Trophoblast cell (in vitro differentiated cells and primary cell): ENCODE data around the gene ITFG1.
A peak's percentile ranks its signal among the peaks of the same experiment; 100 is the strongest.

ENCODE experiments used
- DNase-seq, 2 donors: peaks; one replicate each; pipeline ENCODE4 v3.0.0-alpha.2; 2016
- H2AFZ ChIP-seq: 2 replicates; pipeline ENCODE4 v1.6.1; 2013; ENCODE audit warnings: low read length, moderate library complexity, mild to moderate bottlenecking; ENCODE audit not compliant: insufficient read depth, poor library complexity
- H2AK5ac ChIP-seq: 2 replicates; pipeline ENCODE4 v1.6.1; 2013; ENCODE audit warnings: mild to moderate bottlenecking, low read length
- H2BK120ac ChIP-seq: 2 replicates; pipeline ENCODE4 v1.6.1; 2013; ENCODE audit warnings: low read length, mild to moderate bottlenecking, moderate library complexity; ENCODE audit not compliant: insufficient read depth, poor library complexity
- H2BK12ac ChIP-seq: 2 replicates; pipeline ENCODE4 v1.6.1; 2013; ENCODE audit warnings: mild to moderate bottlenecking, low read length, moderate library complexity
- H2BK5ac ChIP-seq: 2 replicates; pipeline ENCODE4 v1.6.1; 2013; ENCODE audit warnings: low read length, low read depth, moderate library complexity, mild to moderate bottlenecking; ENCODE audit not compliant: poor library complexity
- H3K14ac ChIP-seq: 2 replicates; pipeline ENCODE4 v1.6.1; 2013; ENCODE audit warnings: mild to moderate bottlenecking, low read length
- H3K18ac ChIP-seq: 2 replicates; pipeline ENCODE4 v1.6.1; 2013; ENCODE audit warnings: mild to moderate bottlenecking, low read length
- H3K23ac ChIP-seq: 2 replicates; pipeline ENCODE4 v1.6.1; 2013; ENCODE audit warnings: low read length
- H3K27ac ChIP-seq: 2 replicates; pipeline ENCODE4 v1.5.1; 2013; ENCODE audit warnings: low read depth, mild to moderate bottlenecking, inconsistent platforms, low read length, moderate library complexity
- H3K27me3 ChIP-seq: 2 replicates; pipeline ENCODE4 v1.6.1; 2013; ENCODE audit warnings: inconsistent platforms, mild to moderate bottlenecking, low read length, moderate library complexity; ENCODE audit not compliant: insufficient read depth
- H3K36me3 ChIP-seq, 2 experiments: 1 replicate in 1 of 2; 2 replicates in 1 of 2; pipeline ENCODE4 v1.6.1; 2013; ENCODE audit warnings: low read length in 2 of 2, mild to moderate bottlenecking in 2 of 2, moderate library complexity in 1 of 2; ENCODE audit not compliant: insufficient read depth in 2 of 2, control insufficient read depth in 1 of 2
- H3K4ac ChIP-seq: 2 replicates; pipeline ENCODE4 v1.6.1; 2013; ENCODE audit warnings: low read depth, mild to moderate bottlenecking, low read length, moderate library complexity
- H3K4me1 ChIP-seq, 2 experiments: 1 replicate in 1 of 2; 2 replicates in 1 of 2; pipeline ENCODE4 v1.6.1; 2013; ENCODE audit warnings: low read length in 2 of 2, mild to moderate bottlenecking in 2 of 2, moderate library complexity in 1 of 2; ENCODE audit not compliant: insufficient read depth in 2 of 2, control insufficient read depth in 1 of 2
- H3K4me2 ChIP-seq: 2 replicates; pipeline ENCODE4 v1.6.1; 2013; ENCODE audit warnings: inconsistent platforms, mild to moderate bottlenecking, low read length, moderate library complexity
- H3K4me3 ChIP-seq: 2 replicates; pipeline ENCODE4 v1.5.1; 2013; ENCODE audit warnings: mild to moderate bottlenecking, low read depth, low read length, inconsistent platforms
- H3K79me1 ChIP-seq: one replicate; pipeline ENCODE4 v1.6.1; 2013; ENCODE audit warnings: low read length
- H3K79me2 ChIP-seq: 2 replicates; pipeline ENCODE4 v1.6.1; 2013; ENCODE audit warnings: low read length, mild to moderate bottlenecking; ENCODE audit not compliant: control insufficient read depth, insufficient read depth, poor library complexity
- H3K9ac ChIP-seq: 2 replicates; pipeline ENCODE4 v1.6.1; 2013; ENCODE audit warnings: mild to moderate bottlenecking, low read length
- H3K9me3 ChIP-seq: 2 replicates; pipeline ENCODE4 v1.6.1; 2013; ENCODE audit warnings: low read depth, mild to moderate bottlenecking, control low read depth, inconsistent platforms, low read length; ENCODE audit not compliant: insufficient read depth
- H4K12ac ChIP-seq: 2 replicates; pipeline ENCODE4 v1.6.1; 2013; ENCODE audit warnings: low read depth, mild to moderate bottlenecking, low read length, moderate library complexity
- H4K8ac ChIP-seq: 2 replicates; pipeline ENCODE4 v1.6.1; 2013; ENCODE audit warnings: low read depth, mild to moderate bottlenecking, low read length, moderate library complexity
- H4K91ac ChIP-seq: one replicate; pipeline ENCODE4 v1.6.1; 2013; ENCODE audit warnings: low read depth, mild to moderate bottlenecking, low read length, moderate library complexity
- WGBS: extraction: QIAGEN DNeasy Blood & Tissue Kit; methylation state at CpG from one replicate; pipeline ENCODE4 v1.1.7; 2013; ENCODE audit warnings: missing lambda C conversion rate; ENCODE audit not compliant: insufficient read length, insufficient coverage; ENCODE audit errors: extremely low coverage; 5-methylcytosine and 5-hydroxymethylcytosine counted together

ITFG1 gene

DNA sequence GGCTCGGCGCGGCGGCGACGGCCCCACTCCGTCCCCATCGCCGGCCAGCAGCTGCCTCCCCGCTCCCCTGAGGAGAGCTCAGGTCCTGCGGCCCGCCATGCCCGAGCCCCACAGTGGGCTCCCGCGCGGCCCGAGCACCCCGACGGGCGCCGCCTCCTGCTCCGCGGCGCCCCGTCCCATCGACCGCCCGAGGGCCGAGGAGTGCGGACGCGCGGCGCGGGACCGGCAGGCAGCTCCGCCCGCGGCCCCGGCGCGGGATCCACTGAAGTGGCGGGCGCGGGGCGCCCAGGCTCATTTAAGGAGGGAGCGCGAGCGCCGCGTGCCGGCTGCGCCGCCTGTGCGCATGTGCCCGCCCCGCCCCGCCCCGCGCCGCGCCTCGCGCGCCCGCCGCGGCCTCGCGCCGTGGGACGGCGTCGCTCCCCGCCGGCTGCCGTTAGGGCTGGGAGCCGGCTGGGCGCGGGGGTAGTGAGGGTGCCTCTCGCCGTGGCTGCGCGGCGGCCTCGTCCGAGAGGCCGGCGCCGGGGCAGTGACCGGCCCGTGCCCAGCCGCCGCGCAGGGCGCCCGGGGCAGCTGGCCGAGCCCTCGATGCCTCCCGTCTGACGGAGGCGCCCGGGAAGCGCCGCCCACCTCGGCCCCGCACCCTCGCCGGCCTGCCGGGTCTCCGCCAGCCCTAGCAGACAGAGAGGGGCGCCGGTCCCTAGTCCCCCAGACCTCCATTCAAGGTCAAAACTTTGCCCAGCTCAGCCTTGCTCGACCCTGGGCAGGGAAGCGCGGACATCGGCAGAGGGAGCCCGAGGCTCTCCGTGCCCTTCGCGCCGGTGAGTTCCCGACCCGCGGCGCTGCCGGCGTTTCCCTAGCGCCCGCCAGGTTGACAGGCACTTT lies 316.9 kb downstream of the ITFG1 start, which contains the start of gene NETO2:
TSS of gene NETO2 (minus strand) at position 269 of the 882 bp plus-strand sequence. CDS start 333 bp downstream, outside the sequence.
- Histone ChIP-seq H3K23ac (no peak within 1 kb of the TSS), H2BK5ac (no peak within 1 kb of the TSS), H3K36me3 (no peaks in the 10 kb centered on the region), H3K18ac (peak within 1 kb of the TSS; percentile 54), H3K4me1 (peaks cover 0 to 5% of the 10 kb centered on the region in 2 experiments), H2AFZ (peak within 1 kb of the TSS; percentile 67), H3K9ac (no peak within 1 kb of the TSS), H3K4me2 (peak within 1 kb of the TSS; percentile 93), H3K79me2 (no peaks in the 10 kb centered on the region), H3K79me1 (no peaks in the 10 kb centered on the region), H3K4me3 (peak within 1 kb of the TSS; percentile 74), H2BK12ac (no peak within 1 kb of the TSS), H2BK120ac (no peak within 1 kb of the TSS), H3K14ac (peak within 1 kb of the TSS; percentile 6), H4K12ac (peak within 1 kb of the TSS; percentile 39), H4K91ac (peak within 1 kb of the TSS; percentile 42), H4K8ac (peak within 1 kb of the TSS; percentile 61), H3K4ac (no peak within 1 kb of the TSS), H3K27me3 (peaks cover 13% of the 10 kb centered on the region), H3K9me3 (no peaks in the 10 kb centered on the region), H2AK5ac (no peak within 1 kb of the TSS), H3K27ac (no peak within 1 kb of the TSS)
- WGBS = no CpG with 5 or more reads among the region's 130 CpGs
- DNase-seq = peak; percentile 38 to 60

GRCh38 chr16:47142821-47143676 lies 317.8 kb downstream of the ITFG1 start:
- Histone ChIP-seq H3K14ac (peak overlapping the region; percentile 6), H2AFZ (peak overlapping the region; percentile 67), H3K36me3 (no peaks in the 10 kb centered on the region), H2BK12ac (no peak overlapping the region), H4K8ac (peak overlapping the region; percentile 61), H3K9me3 (no peaks in the 10 kb centered on the region), H2BK120ac (no peak overlapping the region), H3K79me1 (no peaks in the 10 kb centered on the region), H4K12ac (peak overlapping the region; percentile 39), H3K4me1 (peaks cover 0 to 5% of the 10 kb centered on the region in 2 experiments), H3K18ac (peak overlapping the region; percentile 54), H3K27ac (no peak overlapping the region), H3K79me2 (no peaks in the 10 kb centered on the region), H2BK5ac (no peak overlapping the region), H3K27me3 (peaks cover 13% of the 10 kb centered on the region), H3K9ac (no peak overlapping the region), H3K4ac (no peak overlapping the region), H3K4me2 (peak overlapping the region; percentile 93), H4K91ac (peak overlapping the region; percentile 42), H2AK5ac (no peak overlapping the region), H3K23ac (no peak overlapping the region), H3K4me3 (peak overlapping the region; percentile 74)
- peak; percentile 50 to 74 for DNase-seq
- WGBS = no CpG with 5 or more reads among the region's 111 CpGs

DNA sequence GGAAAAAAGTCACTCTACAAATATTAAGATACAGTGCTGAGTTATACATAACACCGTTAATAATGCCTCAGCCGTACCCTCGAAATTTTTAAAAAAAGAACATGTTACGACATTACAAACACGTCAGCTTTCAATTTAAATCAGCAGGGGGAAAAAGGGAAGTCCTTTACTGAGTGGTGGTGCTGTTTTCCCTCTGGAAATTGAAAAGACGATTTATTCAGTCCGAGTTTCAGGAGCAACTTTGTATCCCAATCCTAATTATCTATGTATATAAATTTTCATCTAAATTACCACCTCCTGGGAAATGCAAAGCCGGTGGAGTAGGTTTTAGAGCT lies 318.4 kb downstream of the ITFG1 start:
- Histone ChIP-seq H3K4me1 (peaks cover 0 to 5% of the 10 kb centered on the region in 2 experiments), H3K27me3 (peaks cover 13% of the 10 kb centered on the region), H3K79me2 (no peaks in the 10 kb centered on the region), H4K8ac (no peak overlapping the region), H2BK120ac (no peak overlapping the region), H4K91ac (no peak overlapping the region), H3K4me3 (no peak overlapping the region), H3K14ac (no peak overlapping the region), H3K79me1 (no peaks in the 10 kb centered on the region), H3K36me3 (no peaks in the 10 kb centered on the region), H2BK12ac (no peak overlapping the region), H2AFZ (no peak overlapping the region), H2AK5ac (no peak overlapping the region), H3K18ac (no peak overlapping the region), H3K9me3 (no peaks in the 10 kb centered on the region), H2BK5ac (no peak overlapping the region), H4K12ac (no peak overlapping the region), H3K9ac (no peak overlapping the region), H3K4ac (no peak overlapping the region), H3K4me2 (peak overlapping the region; percentile 93), H3K27ac (no peak overlapping the region), H3K23ac (no peak overlapping the region)
- WGBS = no CpG with 5 or more reads among the region's 8 CpGs
- DNase-seq = peak in 1 of 2 donors; percentile 38

- H3K4me1 ChIP-seq = peaks cover 0 to 5% of the 10 kb centered on the region in 2 experiments
- H3K79me2 ChIP-seq = no peaks in the 10 kb centered on the region
- H3K4ac ChIP-seq = no peak overlapping the region
- H2BK12ac ChIP-seq = no peak overlapping the region
- H3K9me3 ChIP-seq = no peaks in the 10 kb centered on the region
- no peak overlapping the region for H2AK5ac ChIP-seq
- peak; percentile 83 to 92 for DNase-seq
- WGBS = no CpG with 5 or more reads among the region's 26 CpGs
- H4K12ac ChIP-seq = no peak overlapping the region
- H3K23ac ChIP-seq = no peak overlapping the region
- H4K91ac ChIP-seq = no peak overlapping the region
- H3K27me3 ChIP-seq = peaks cover 13% of the 10 kb centered on the region
- H3K18ac ChIP-seq = no peak overlapping the region
- H3K36me3 ChIP-seq = no peaks in the 10 kb centered on the region
- no peak overlapping the region for H2AFZ ChIP-seq
- no peak overlapping the region for H3K9ac ChIP-seq
- H4K8ac ChIP-seq = no peak overlapping the region
- H2BK120ac ChIP-seq = no peak overlapping the region
- no peaks in the 10 kb centered on the region for H3K79me1 ChIP-seq
- H3K27ac ChIP-seq = no peak overlapping the region
- peak overlapping the region; percentile 77 for H3K4me2 ChIP-seq
- H3K4me3 ChIP-seq = no peak overlapping the region
- no peak overlapping the region for H3K14ac ChIP-seq
- H2BK5ac ChIP-seq = no peak overlapping the region
Measured at GRCh38 chr16:47141773-47142485, 318.9 kb downstream of the ITFG1 start.
